Measurements from ENCODE around the gene BMP4. TPM values are rescaled to one million over a fixed set of nuclear protein-coding genes. Genes with fewer than 3 reads are reported as not detected.

The BMP4 gene
- total RNA-seq, 1 experiment from 2014 or later: 24.8 TPM

GRCh38 chr14:53948205-53948884 lies 8.3 kb downstream of the BMP4 start:
- Mint-ChIP-seq H3K27me3 (ENCODE audit: unreplicated experiment) (no peaks in the 10 kb centered on the region), H3K4me1 (ENCODE audit: low read depth, unreplicated experiment) (peaks cover 6% of the 10 kb centered on the region)
- intact Hi-C loops (cut with micrococcal nuclease; ENCODE audit: unreplicated experiment): no loop called here

GRCh38 chr14:53947452-53948204 lies 9.0 kb downstream of the BMP4 start:
- no TSS peak for BruUV-seq (replicated peaks)
- no peak for DNase-seq
- Mint-ChIP-seq H3K9me3 (ENCODE audit: low read depth, unreplicated experiment) (no peaks in the 10 kb centered on the region), H3K27ac (ENCODE audit: unreplicated experiment) (no peak overlapping the region), H3K36me3 (ENCODE audit: insufficient read depth, unreplicated experiment) (peaks cover 18% of the 10 kb centered on the region), H3K4me3 (ENCODE audit: low read depth, unreplicated experiment) (no peak overlapping the region), H3K4me1 (ENCODE audit: low read depth, unreplicated experiment) (peaks cover 13% of the 10 kb centered on the region), H3K27me3 (ENCODE audit: unreplicated experiment) (no peaks in the 10 kb centered on the region)
- CTCF ChIA-PET: interaction anchor here (1.2 kb wide), 1 partner anchor 9 kb away, joined by 8 read pairs; the partner anchor contains the start of gene BMP4
- intact Hi-C loops (cut with micrococcal nuclease; ENCODE audit: unreplicated experiment): no loop called here
- no peak for TF ChIP-seq CTCF (IDR thresholded peaks at IDR 0.05; ENCODE audit: unreplicated experiment)

More at GRCh38 chr14:53948205-53948884, 8.3 kb downstream of the BMP4 start:
- no peak overlapping the region for H3K4me3 Mint-ChIP-seq (ENCODE audit: low read depth, unreplicated experiment)
- peaks cover 25% of the 10 kb centered on the region for H3K36me3 Mint-ChIP-seq (ENCODE audit: insufficient read depth, unreplicated experiment)
- no peaks in the 10 kb centered on the region for H3K9me3 Mint-ChIP-seq (ENCODE audit: low read depth, unreplicated experiment)
- no TSS peak for BruUV-seq (replicated peaks)
- CTCF ChIA-PET: interaction anchor here (1.2 kb wide), 1 partner anchor 8 kb away, joined by 8 read pairs; the partner anchor contains the start of gene BMP4
- no peak for DNase-seq
- H3K27ac Mint-ChIP-seq (ENCODE audit: unreplicated experiment): no peak overlapping the region
- TF ChIP-seq CTCF (IDR thresholded peaks at IDR 0.05; ENCODE audit: unreplicated experiment): no peak

GRCh38 chr14:53947094-53947445 lies 9.6 kb downstream of the BMP4 start:
- H3K36me3 Mint-ChIP-seq (ENCODE audit: insufficient read depth, unreplicated experiment): peaks cover 13% of the 10 kb centered on the region
- no peak overlapping the region for H3K4me3 Mint-ChIP-seq (ENCODE audit: low read depth, unreplicated experiment)
- TF ChIP-seq CTCF (IDR thresholded peaks at IDR 0.05; ENCODE audit: unreplicated experiment): no peak
- H3K27me3 Mint-ChIP-seq (ENCODE audit: unreplicated experiment): no peaks in the 10 kb centered on the region
- no TSS peak for BruUV-seq (replicated peaks)
- CTCF ChIA-PET: interaction anchor here (0.6 to 1.2 kb wide), 3 partner anchors 10 to 201 kb away, joined by 4 to 8 read pairs (median 4); partner anchors contain the start of gene BMP4
- H3K9me3 Mint-ChIP-seq (ENCODE audit: low read depth, unreplicated experiment): no peaks in the 10 kb centered on the region
- peaks cover 18% of the 10 kb centered on the region for H3K4me1 Mint-ChIP-seq (ENCODE audit: low read depth, unreplicated experiment)
- intact Hi-C loops (cut with micrococcal nuclease; ENCODE audit: unreplicated experiment): no loop called here
- no peak overlapping the region for H3K27ac Mint-ChIP-seq (ENCODE audit: unreplicated experiment)
- DNase-seq: no peak

GRCh38 chr14:53946404-53947093 lies 10.1 kb downstream of the BMP4 start:
- Mint-ChIP-seq H3K4me1 (ENCODE audit: low read depth, unreplicated experiment) (peaks cover 18% of the 10 kb centered on the region), H3K27ac (ENCODE audit: unreplicated experiment) (no peak overlapping the region), H3K36me3 (ENCODE audit: insufficient read depth, unreplicated experiment) (peaks cover 9% of the 10 kb centered on the region), H3K27me3 (ENCODE audit: unreplicated experiment) (no peaks in the 10 kb centered on the region), H3K4me3 (ENCODE audit: low read depth, unreplicated experiment) (no peak overlapping the region), H3K9me3 (ENCODE audit: low read depth, unreplicated experiment) (no peaks in the 10 kb centered on the region)
- BruUV-seq (replicated peaks): no TSS peak
- DNase-seq: no peak
- TF ChIP-seq CTCF (IDR thresholded peaks at IDR 0.05; ENCODE audit: unreplicated experiment): no peak
- CTCF ChIA-PET: interaction anchor here (0.6 to 0.7 kb wide), 2 partner anchors 96 to 202 kb away, joined by 4 read pairs; no protein-coding TSS in a partner anchor
- intact Hi-C loops (cut with micrococcal nuclease; ENCODE audit: unreplicated experiment): no loop called here
